Activated B cell treated with CpG ODN at 0.5 μM for 24 hours (primary cell): ENCODE measurements around the gene LCOR. TPM values are rescaled to one million over a fixed set of nuclear protein-coding genes. Genes with fewer than 3 reads are reported as not detected.

Experiments
- ATAC-seq: fragments of 200-7000 bp; cut with Tn5 transposase; one replicate; pipeline ENCODE4 v1.10.0; 2021; ENCODE audit warnings: low read depth, mild to moderate bottlenecking, moderate library complexity
- CTCF ChIA-PET: fragments of 350-600 bp; sonication (Branson Sonifier 250); formaldehyde crosslinking; loops from one replicate; lab custom pipeline; 2021; ENCODE audit warnings: antibody characterized with exemption; lab: Charles Lee
- POLR2A ChIA-PET: fragments of 350-600 bp; sonication (Branson Sonifier 250); formaldehyde crosslinking; loops from one replicate; lab custom pipeline; 2021; ENCODE audit warnings: antibody characterized with exemption; lab: Charles Lee
- DNase-seq: peaks from one replicate; pipeline ENCODE4 v3.0.0; 2022
- H3K27ac Mint-ChIP-seq: one replicate; pipeline ENCODE4 v1.8.0; 2020; ENCODE audit warnings: mixed read lengths
- H3K27me3 Mint-ChIP-seq: one replicate; pipeline ENCODE4 v1.8.0; 2021; ENCODE audit warnings: mixed read lengths
- H3K36me3 Mint-ChIP-seq: one replicate; pipeline ENCODE4 v1.8.0; 2021; ENCODE audit warnings: low read depth, mixed read lengths
- H3K4me1 Mint-ChIP-seq: one replicate; pipeline ENCODE4 v1.8.0; 2021; ENCODE audit warnings: mixed read lengths
- H3K4me3 Mint-ChIP-seq: one replicate; pipeline ENCODE4 v1.8.0; 2020; ENCODE audit warnings: mild to moderate bottlenecking, mixed read lengths
- H3K9me3 Mint-ChIP-seq: one replicate; pipeline ENCODE4 v1.8.0; 2020; ENCODE audit warnings: mixed read lengths
- intact Hi-C: fragments of 100-400 bp; cut with micrococcal nuclease; formaldehyde crosslinking; loops from one replicate; pipeline ENCODE4 v1.15.1; 2024
- total RNA-seq: library from RNA; stranded (reverse); gene quantifications from 2 replicates; pipeline ENCODE4 v1.2.3, GENCODE V29; 2022
- TF ChIP-seq, protein P1 (sequence below): fragments of 200-600 bp; IDR thresholded peaks from one replicate; pipeline ENCODE4 v1.8.0; 2022; ENCODE audit warnings: antibody characterized with exemption, mild to moderate bottlenecking

LCOR gene
- total RNA-seq, 1 donor from 2014 or later, result 54.9 TPM

DNA sequence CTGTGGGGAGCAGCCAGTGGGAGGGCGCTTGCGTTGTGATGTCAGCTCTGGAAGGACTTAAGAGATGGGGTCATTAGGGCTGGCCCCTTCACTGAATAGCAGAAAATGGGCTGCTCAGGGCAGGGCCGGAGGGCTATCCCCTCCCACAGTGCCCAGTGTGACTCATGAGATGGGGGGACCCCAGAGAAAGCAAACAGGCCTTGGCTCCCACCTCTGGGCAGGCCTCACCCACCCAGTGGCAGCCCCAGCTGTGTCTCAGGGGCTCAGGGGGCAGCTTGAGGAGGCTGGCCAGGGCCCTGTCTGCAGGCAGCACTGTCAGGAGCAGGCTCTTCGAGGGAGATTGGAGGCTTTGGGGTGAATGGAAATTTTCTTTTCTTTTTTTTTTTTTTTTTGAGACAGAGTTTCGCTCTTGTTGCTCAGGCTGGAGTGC, 185.4 kb downstream of the LCOR start:
- Mint-ChIP-seq H3K36me3 (no peaks in the 10 kb centered on the region), H3K27me3 (no peaks in the 10 kb centered on the region), H3K27ac (no peak overlapping the region), H3K4me3 (no peak overlapping the region), H3K4me1 (peaks cover 11% of the 10 kb centered on the region), H3K9me3 (no peaks in the 10 kb centered on the region)
- intact Hi-C loops, result no loop called here
- TF ChIP-seq, protein P1, sequence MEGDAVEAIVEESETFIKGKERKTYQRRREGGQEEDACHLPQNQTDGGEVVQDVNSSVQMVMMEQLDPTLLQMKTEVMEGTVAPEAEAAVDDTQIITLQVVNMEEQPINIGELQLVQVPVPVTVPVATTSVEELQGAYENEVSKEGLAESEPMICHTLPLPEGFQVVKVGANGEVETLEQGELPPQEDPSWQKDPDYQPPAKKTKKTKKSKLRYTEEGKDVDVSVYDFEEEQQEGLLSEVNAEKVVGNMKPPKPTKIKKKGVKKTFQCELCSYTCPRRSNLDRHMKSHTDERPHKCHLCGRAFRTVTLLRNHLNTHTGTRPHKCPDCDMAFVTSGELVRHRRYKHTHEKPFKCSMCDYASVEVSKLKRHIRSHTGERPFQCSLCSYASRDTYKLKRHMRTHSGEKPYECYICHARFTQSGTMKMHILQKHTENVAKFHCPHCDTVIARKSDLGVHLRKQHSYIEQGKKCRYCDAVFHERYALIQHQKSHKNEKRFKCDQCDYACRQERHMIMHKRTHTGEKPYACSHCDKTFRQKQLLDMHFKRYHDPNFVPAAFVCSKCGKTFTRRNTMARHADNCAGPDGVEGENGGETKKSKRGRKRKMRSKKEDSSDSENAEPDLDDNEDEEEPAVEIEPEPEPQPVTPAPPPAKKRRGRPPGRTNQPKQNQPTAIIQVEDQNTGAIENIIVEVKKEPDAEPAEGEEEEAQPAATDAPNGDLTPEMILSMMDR, result no peak
- POLR2A ChIA-PET, result no interaction called here
- CTCF ChIA-PET, result interaction anchor here (1.1 kb wide), 1 partner anchor 8 kb away, joined by 3 read pairs; no protein-coding TSS in a partner anchor
- no peak for ATAC-seq
- no peak for DNase-seq

DNA sequence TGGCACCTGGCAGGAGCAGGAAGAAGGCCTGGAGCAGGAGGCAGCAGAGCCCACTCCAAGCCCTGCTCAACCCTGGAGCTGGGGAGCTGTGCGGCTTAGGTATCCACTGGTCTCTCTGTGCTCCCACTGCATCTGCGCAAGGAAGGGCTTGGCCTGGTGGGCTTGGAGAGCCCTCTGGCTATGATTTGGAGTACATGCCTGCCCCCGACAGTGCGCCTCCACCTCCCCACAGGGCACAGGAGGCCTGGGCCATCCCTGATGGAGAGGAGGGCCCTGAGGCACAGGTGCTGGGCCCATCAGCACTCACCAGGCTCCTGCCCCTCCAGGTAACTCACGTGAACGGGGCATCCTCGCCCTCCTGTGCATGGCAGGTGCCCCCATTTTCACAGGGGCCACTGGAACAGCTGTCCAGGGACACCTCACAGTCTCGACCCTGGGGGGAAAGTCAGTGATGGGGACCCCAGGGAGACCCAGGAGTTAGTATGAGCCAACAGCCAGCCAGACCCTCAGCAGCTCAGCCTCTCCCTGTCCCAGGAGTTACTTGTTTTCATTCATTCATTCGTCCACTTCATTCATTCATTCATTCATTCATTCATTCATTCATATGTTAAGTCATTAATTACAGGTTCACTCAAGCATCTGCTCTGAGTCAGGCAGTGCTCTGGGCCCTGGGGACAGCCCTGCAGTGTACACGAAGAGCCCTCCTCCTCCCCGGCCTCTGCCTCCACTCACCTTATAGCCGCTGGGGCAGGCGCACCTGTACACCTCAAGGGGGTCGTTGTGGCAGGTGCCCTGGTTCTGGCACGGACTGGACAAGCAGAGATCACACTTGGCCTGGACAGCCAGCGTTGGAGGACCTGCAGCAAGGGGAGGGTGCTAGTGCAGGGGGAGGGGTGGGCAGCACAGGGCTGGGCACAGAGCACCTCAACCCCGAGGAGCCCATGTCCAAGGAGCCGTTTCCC, 186.4 kb downstream of the LCOR start:
- no peaks in the 10 kb centered on the region for H3K9me3 Mint-ChIP-seq
- DNase-seq, result no peak
- intact Hi-C loops, result no loop called here
- no peaks in the 10 kb centered on the region for H3K27me3 Mint-ChIP-seq
- no peak for ATAC-seq
- TF ChIP-seq, protein P1, result no peak
- H3K4me1 Mint-ChIP-seq, result peaks cover 11% of the 10 kb centered on the region
- H3K4me3 Mint-ChIP-seq, result no peak overlapping the region
- POLR2A ChIA-PET, result no interaction called here
- H3K36me3 Mint-ChIP-seq, result no peaks in the 10 kb centered on the region
- no peak overlapping the region for H3K27ac Mint-ChIP-seq
- CTCF ChIA-PET, result no interaction called here

DNA sequence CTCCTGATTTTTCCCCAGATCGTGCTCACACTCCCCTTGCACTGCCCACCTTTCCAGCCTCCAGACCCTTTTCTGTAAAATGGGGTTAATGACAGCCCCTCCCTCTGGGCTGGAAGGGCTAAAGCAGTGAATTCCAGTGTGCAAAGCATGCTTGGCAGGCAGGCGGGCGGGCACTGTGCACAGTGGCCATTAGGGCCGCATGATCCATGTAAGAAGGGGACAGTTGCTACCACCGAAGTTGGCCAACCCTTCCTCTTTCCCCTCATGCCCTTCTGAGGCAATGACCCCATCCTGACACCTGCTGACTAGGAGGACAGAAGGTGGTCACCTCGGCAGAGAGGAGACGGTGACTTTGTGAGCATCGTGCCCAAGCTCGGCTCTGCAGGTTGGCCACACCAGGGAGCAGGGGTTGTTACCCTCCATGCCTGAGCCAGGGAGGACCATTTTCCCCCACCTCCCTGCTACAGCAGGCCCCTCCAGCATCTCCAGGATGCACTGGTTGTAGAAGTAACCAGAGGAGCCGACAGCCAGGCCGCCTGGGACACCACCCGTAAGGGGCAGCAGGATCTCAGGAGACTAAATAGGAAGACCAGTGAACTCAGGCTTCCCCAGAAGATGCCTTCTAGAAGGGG, 187.2 kb downstream of the LCOR start:
- H3K27me3 Mint-ChIP-seq, result no peaks in the 10 kb centered on the region
- H3K27ac Mint-ChIP-seq, result no peak overlapping the region
- H3K4me3 Mint-ChIP-seq, result no peak overlapping the region
- TF ChIP-seq, protein P1, result no peak
- H3K9me3 Mint-ChIP-seq, result no peaks in the 10 kb centered on the region
- CTCF ChIA-PET, result no interaction called here
- intact Hi-C loops, result no loop called here
- POLR2A ChIA-PET, result no interaction called here
- no peak for ATAC-seq
- H3K36me3 Mint-ChIP-seq, result no peaks in the 10 kb centered on the region
- DNase-seq, result no peak
- peaks cover 18% of the 10 kb centered on the region for H3K4me1 Mint-ChIP-seq

DNA sequence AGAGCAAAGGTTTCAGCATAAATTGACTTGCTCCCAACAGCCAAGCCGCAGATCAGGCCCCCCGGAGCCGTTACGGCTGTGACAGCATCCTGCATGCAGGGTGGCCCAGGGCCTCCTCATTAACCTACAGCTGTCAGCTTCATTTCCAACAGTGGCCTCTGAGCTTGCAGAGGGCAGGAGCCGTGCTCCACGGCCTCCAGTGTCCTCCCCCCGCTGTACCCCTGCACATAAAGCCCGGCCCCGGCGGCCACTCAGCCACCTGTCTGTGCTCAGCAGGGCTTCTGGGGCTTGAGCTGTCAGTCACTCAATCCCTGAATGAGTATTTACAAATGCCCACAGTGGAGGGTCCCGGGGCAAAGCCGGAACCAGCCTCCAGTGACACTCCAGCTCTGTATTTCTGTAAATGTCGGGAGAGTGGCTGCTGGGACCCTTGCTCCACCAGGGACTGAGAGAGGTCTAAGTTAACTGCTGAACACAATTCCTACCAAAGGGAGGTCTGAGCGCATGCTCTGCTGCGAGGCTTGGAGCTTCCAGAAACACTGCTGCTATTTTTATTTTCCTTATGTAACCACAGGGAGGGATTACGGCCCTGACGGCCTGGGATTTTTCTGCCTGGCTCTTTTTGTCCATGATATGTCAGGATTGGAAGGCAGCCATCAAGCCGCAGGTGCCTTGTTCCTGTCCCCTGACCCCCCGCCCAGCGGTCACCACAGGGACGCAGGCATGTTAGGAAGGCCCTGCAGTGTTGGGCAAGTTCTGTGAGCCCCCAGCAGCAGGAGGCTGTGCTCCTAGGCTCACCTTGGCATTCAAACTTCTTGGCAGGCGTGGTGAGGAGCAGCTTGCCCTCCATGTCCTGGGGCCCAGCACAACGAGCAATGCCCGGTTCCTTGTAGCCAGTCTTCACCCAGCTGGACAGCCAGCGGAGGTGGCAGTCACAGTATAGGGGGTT, 188.6 kb downstream of the LCOR start:
- no peak overlapping the region for H3K4me3 Mint-ChIP-seq
- TF ChIP-seq, protein P1, result no peak
- DNase-seq, result no peak
- no peak overlapping the region for H3K27ac Mint-ChIP-seq
- POLR2A ChIA-PET, result interaction anchor here (0.7 kb wide), 1 partner anchor 846 kb away, joined by 3 read pairs; no protein-coding TSS in a partner anchor
- no peak for ATAC-seq
- H3K9me3 Mint-ChIP-seq, result no peaks in the 10 kb centered on the region
- peaks cover 23% of the 10 kb centered on the region for H3K4me1 Mint-ChIP-seq
- CTCF ChIA-PET, result no interaction called here
- no peaks in the 10 kb centered on the region for H3K27me3 Mint-ChIP-seq
- H3K36me3 Mint-ChIP-seq, result no peaks in the 10 kb centered on the region
- intact Hi-C loops, result no loop called here
